Gastrocnemius medialis (tissue), 4 donors: Measurements from ENCODE around the gene EMILIN2. TPM values are rescaled to one million over a fixed set of nuclear protein-coding genes. Genes with fewer than 3 reads are reported as not detected.

Source experiments
- ATAC-seq, 2 donors: fragments of 150-250 bp; one replicate each; pipeline ENCODE4 v1.9.1; 2016
- DNase-seq, 2 donors: peaks; one replicate each; pipeline ENCODE4 v3.0.0-alpha.2; 2019
- H3K27ac ChIP-seq, 4 donors: fragments of 200-600 bp; sonication (generic); 1 replicate in 1 of 4; 2 replicates in 3 of 4; pipeline ENCODE4 v1.5.1; 2016 to 2018; ENCODE audit warnings: mild to moderate bottlenecking in 2 of 4, moderate library complexity in 1 of 4
- H3K27me3 ChIP-seq, 3 donors: fragments of 200-600 bp; sonication (generic) in 2 of 3; 1 replicate in 1 of 3; 2 replicates in 2 of 3; pipeline versions ENCODE4 v1.5.1 to v1.6.0; 2016 to 2019; ENCODE audit warnings: mild to moderate bottlenecking in 1 of 3, moderate library complexity in 1 of 3
- H3K36me3 ChIP-seq, 2 donors: fragments of 200-600 bp; sonication (generic) in 1 of 2; one replicate each; pipeline ENCODE4 v1.5.1; 2017 to 2018
- H3K4me1 ChIP-seq, 2 donors: fragments of 200-600 bp; sonication (generic) in 1 of 2; one replicate each; pipeline ENCODE4 v1.5.1; 2016 to 2017; ENCODE audit warnings: mild to moderate bottlenecking in 2 of 2
- H3K4me3 ChIP-seq, 4 donors: fragments of 200-600 bp; sonication (generic) in 3 of 4; 1 replicate in 1 of 4; 2 replicates in 3 of 4; pipeline ENCODE4 v1.5.1; 2016 to 2019; ENCODE audit warnings: mild to moderate bottlenecking in 2 of 4
- H3K9me3 ChIP-seq, 3 donors: fragments of 200-600 bp; sonication (generic) in 2 of 3; 1 replicate in 1 of 3; 2 replicates in 2 of 3; pipeline ENCODE4 v1.5.1; 2016 to 2019
- POLR2A ChIP-seq, 2 donors: fragments of 450-650 bp; IDR thresholded peaks; one replicate each; pipeline ENCODE4 v1.6.1; 2017; ENCODE audit warnings: antibody characterized with exemption in 2 of 2, mild to moderate bottlenecking in 2 of 2, moderate library complexity in 2 of 2
- in situ Hi-C, 4 donors: fragments of 200-750 bp; cut with MboI; loops; one replicate each; pipeline versions ENCODE4 v1.15.0 to v1.8.0; 2017; ENCODE audit warnings: low sequenced_read_pairs in 4 of 4
- intact Hi-C: fragments of 100-400 bp; cut with DNase I; formaldehyde crosslinking; loops from one replicate; pipeline ENCODE4 v1.15.1; 2023; ENCODE audit warnings: low total_unique reads
- total RNA-seq, 4 donors: library from RNA; depleted of rRNA; stranded (reverse); fragments of >200 nt; gene quantifications; one replicate each; pipeline versions ENCODE4 v1.1.0 to v1.2.3, GENCODE V29; 2016
- TF ChIP-seq, protein P1 (sequence below), 5 experiments: fragments of 450-650 bp in 3 of 5; fragments of 200-600 bp in 2 of 5; sonication (generic) in 2 of 5; IDR thresholded peaks in 4 of 5; conservative IDR thresholded peaks in 1 of 5; 1 replicate in 4 of 5; 2 replicates in 1 of 5; pipeline ENCODE4 v1.5.1; 2016 to 2019; ENCODE audit warnings: antibody characterized with exemption in 5 of 5, mild to moderate bottlenecking in 3 of 5, moderate library complexity in 3 of 5

The EMILIN2 gene
- total RNA-seq, 4 donors from 2014 or later: 1.9 to 10.5 (median 5.6) TPM

DNA sequence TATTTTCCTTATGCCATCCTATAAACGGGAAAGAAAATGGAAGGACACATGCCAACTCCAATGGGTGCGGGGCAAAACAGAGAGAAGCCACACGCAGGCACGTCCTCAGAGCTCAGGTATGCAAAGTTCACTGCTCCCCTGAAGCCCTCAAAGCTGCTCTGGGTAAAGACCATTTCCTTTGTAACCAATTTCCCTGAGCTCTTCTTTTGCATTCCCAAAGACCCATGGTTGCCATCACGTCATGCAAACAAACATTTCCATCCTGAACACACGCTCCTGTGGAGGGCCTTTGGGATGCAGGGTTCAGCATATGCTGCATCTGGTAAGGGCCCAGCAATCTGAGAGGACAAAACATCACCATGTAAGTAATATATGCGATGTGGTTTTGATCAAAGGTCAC is 69.4 kb downstream of the EMILIN2 start:
- in situ Hi-C loops (no loop called here), intact Hi-C loops (no loop called here)
- Histone ChIP-seq H3K36me3 (peaks cover 0 to 20% of the 10 kb centered on the region in 2 donors), H3K27me3 (no peaks in the 10 kb centered on the region), H3K4me1 (no peaks in the 10 kb centered on the region), H3K4me3 (no peak overlapping the region), H3K9me3 (no peaks in the 10 kb centered on the region), H3K27ac (no peak overlapping the region)
- no peak for DNase-seq
- TF ChIP-seq POLR2A (IDR thresholded peaks at IDR 0.05): no peak
- TF ChIP-seq, protein P1, sequence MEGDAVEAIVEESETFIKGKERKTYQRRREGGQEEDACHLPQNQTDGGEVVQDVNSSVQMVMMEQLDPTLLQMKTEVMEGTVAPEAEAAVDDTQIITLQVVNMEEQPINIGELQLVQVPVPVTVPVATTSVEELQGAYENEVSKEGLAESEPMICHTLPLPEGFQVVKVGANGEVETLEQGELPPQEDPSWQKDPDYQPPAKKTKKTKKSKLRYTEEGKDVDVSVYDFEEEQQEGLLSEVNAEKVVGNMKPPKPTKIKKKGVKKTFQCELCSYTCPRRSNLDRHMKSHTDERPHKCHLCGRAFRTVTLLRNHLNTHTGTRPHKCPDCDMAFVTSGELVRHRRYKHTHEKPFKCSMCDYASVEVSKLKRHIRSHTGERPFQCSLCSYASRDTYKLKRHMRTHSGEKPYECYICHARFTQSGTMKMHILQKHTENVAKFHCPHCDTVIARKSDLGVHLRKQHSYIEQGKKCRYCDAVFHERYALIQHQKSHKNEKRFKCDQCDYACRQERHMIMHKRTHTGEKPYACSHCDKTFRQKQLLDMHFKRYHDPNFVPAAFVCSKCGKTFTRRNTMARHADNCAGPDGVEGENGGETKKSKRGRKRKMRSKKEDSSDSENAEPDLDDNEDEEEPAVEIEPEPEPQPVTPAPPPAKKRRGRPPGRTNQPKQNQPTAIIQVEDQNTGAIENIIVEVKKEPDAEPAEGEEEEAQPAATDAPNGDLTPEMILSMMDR (IDR thresholded peaks at IDR 0.05 in 4 of 5, conservative IDR thresholded peaks at IDR 0.05 in 1 of 5): no peak
- no peak for ATAC-seq

DNA sequence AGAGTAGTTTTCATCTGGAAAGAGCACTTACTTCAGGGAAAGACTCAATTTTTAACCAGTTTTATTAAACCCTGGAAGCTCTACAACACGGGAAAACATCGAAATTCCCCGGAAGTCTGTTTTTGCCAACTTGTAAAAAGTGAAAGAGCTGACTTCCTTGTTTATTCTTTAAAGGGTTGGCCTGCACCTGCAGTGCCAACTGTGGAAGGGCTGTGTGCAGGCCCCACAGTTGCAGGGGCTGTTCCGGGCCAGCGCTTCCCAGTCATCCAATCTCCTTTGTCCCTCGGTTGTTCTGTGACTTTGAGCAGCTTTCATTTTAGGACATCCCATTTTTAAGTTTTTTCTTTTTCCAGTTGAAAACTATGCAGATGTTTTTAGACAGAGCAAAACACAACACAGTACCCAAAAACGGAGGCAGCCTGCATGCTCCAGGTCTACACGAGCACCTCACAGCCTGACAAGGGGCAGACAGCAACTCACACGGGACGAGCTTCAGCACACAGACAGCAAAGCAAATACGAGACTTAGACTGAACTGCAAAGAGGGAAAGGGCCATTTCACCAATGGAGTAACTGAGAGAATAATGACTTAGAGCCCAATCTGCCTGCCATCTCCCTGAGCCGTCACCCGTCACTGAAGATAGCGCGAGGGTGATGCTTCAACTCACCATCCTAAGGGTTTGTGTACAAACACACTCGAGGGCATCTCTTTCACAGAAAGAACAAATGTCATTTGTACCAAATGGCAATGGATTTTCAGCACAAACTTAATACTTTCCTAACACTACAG is 70.6 kb downstream of the EMILIN2 start:
- no peak for TF ChIP-seq POLR2A (IDR thresholded peaks at IDR 0.05)
- TF ChIP-seq, protein P1 (IDR thresholded peaks at IDR 0.05 in 4 of 5, conservative IDR thresholded peaks at IDR 0.05 in 1 of 5): no peak
- intact Hi-C loops: no loop called here
- in situ Hi-C loops: no loop called here
- Histone ChIP-seq H3K9me3 (no peaks in the 10 kb centered on the region), H3K4me1 (no peaks in the 10 kb centered on the region), H3K36me3 (peaks cover 0 to 21% of the 10 kb centered on the region in 2 donors), H3K27ac (no peak overlapping the region), H3K27me3 (no peaks in the 10 kb centered on the region), H3K4me3 (no peak overlapping the region)
- no peak for DNase-seq
- no peak for ATAC-seq

DNA sequence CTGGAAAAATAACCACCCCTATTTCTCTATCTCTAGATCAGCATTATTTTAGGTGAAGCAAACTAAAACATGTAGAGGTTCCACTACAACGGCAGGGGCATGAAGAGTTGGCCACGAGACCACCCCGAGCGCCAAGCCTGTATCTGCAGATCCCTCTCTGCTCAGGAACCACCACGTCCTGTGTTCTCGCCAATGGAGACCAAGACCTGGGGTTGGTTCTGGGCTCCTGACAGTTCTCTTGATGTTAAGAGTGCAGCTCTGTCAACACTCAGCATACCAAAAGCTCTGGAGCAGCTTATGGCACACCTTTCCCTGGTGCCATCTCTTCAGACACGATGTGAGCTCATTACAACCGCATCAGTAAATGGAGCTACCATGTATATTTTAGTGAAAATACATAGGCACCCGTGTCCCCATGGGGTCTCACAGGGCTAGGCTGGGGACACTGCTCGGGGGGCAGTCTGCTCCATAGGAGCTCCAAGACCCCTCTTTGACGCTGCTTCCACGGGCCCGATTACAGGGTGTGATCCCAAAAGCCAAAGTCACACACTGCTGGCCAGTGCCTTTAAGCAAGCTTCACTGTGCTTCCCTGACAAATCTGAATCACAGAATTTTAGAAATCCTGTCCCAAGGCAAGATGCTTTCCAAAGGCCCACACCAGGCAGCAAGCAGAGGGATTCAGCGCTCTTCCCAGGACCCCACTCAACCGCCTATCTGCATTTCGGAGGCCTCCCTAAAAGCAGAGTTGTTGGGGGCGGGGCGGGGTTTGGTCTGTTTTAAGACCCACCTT is 72.2 kb downstream of the EMILIN2 start:
- H3K4me1 ChIP-seq: no peaks in the 10 kb centered on the region
- H3K27ac ChIP-seq: no peak overlapping the region
- DNase-seq (no peak), ATAC-seq (no peak)
- no peaks in the 10 kb centered on the region for H3K9me3 ChIP-seq
- no peak overlapping the region for H3K4me3 ChIP-seq
- no peaks in the 10 kb centered on the region for H3K27me3 ChIP-seq
- no peak for TF ChIP-seq POLR2A (IDR thresholded peaks at IDR 0.05)
- TF ChIP-seq, protein P1 (IDR thresholded peaks at IDR 0.05 in 4 of 5, conservative IDR thresholded peaks at IDR 0.05 in 1 of 5): no peak
- intact Hi-C loops (no loop called here), in situ Hi-C loops (no loop called here)
- H3K36me3 ChIP-seq: peaks cover 0 to 31% of the 10 kb centered on the region in 2 donors

DNA sequence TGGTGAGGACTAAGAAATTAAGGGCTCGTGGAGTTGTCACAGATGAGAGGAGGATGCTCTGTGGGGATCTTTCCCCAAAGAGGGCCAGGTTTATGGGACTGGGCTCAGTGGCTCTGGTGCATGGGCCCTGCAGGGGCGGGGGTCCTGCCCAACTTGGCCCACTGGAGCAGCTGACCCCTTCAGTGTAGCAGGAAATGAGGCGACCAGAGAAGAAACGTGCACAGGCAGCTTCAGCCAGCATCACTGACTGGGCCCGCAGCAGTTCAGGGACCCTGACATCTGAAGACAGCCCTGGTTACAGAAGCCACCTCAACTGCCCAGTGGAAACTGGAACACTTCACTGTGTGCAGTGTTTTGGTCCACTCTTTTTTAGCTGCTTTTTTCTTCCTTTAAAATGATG is 72.8 kb downstream of the EMILIN2 start:
- TF ChIP-seq, protein P1 (IDR thresholded peaks at IDR 0.05 in 4 of 5, conservative IDR thresholded peaks at IDR 0.05 in 1 of 5): no peak
- no peak for TF ChIP-seq POLR2A (IDR thresholded peaks at IDR 0.05)
- Histone ChIP-seq H3K4me3 (no peak overlapping the region), H3K4me1 (no peaks in the 10 kb centered on the region), H3K36me3 (peaks cover 0 to 37% of the 10 kb centered on the region in 2 donors), H3K27me3 (no peaks in the 10 kb centered on the region), H3K27ac (no peak overlapping the region), H3K9me3 (no peaks in the 10 kb centered on the region)
- no peak for DNase-seq
- no peak for ATAC-seq
- intact Hi-C loops (no loop called here), in situ Hi-C loops (no loop called here)
